H9 (cell line): ENCODE measurements around the gene REXO4. TPM values are rescaled to one million over a fixed set of nuclear protein-coding genes. Genes with fewer than 3 reads are reported as not detected.

Experiments
- DNase-seq: peaks from one replicate; pipeline ENCODE4 v3.0.0-alpha.2; 2017
- H2AFZ ChIP-seq: one replicate; pipeline ENCODE4 v1.6.1; 2013; ENCODE audit warnings: mild to moderate bottlenecking, low read length, control low read depth, moderate library complexity
- H2AK5ac ChIP-seq: 2 replicates; pipeline ENCODE4 v1.6.1; 2013; ENCODE audit warnings: low read length, control low read depth, mixed read lengths; ENCODE audit not compliant: insufficient read length
- H2BK120ac ChIP-seq: one replicate; pipeline ENCODE4 v1.6.1; 2013; ENCODE audit warnings: low read depth, mild to moderate bottlenecking, low read length, control low read depth, inconsistent platforms; ENCODE audit not compliant: poor library complexity, severe bottlenecking
- H2BK12ac ChIP-seq: 2 replicates; pipeline ENCODE4 v1.6.1; 2013; ENCODE audit warnings: low read length, control low read depth, mixed read lengths, low read depth; ENCODE audit not compliant: insufficient read length
- H2BK15ac ChIP-seq: 2 replicates; pipeline ENCODE4 v1.6.1; 2013; ENCODE audit warnings: low read depth, low read length, control low read depth
- H2BK20ac ChIP-seq: one replicate; pipeline ENCODE4 v1.6.1; 2013; ENCODE audit warnings: low read depth, mild to moderate bottlenecking, low read length, control low read depth, inconsistent platforms; ENCODE audit not compliant: poor library complexity, severe bottlenecking
- H2BK5ac ChIP-seq: 2 replicates; pipeline ENCODE4 v1.6.1; 2013; ENCODE audit warnings: low read length, control low read depth, mixed read lengths; ENCODE audit not compliant: insufficient read length
- H3K14ac ChIP-seq: 2 replicates; pipeline ENCODE4 v1.6.1; 2013; ENCODE audit warnings: low read length, control low read depth; ENCODE audit not compliant: insufficient read depth
- H3K18ac ChIP-seq: 2 replicates; pipeline ENCODE4 v1.6.1; 2013; ENCODE audit warnings: low read depth, mild to moderate bottlenecking, mixed read lengths, low read length, control low read depth; ENCODE audit not compliant: insufficient read length
- H3K23ac ChIP-seq: 2 replicates; pipeline ENCODE4 v1.6.1; 2013; ENCODE audit warnings: low read length, control low read depth, mixed read lengths, low read depth; ENCODE audit not compliant: insufficient read length
- H3K23me2 ChIP-seq: 2 replicates; pipeline ENCODE4 v1.6.1; 2013; ENCODE audit warnings: low read depth, mild to moderate bottlenecking, mixed read lengths, low read length, control low read depth; ENCODE audit not compliant: insufficient read length, poor library complexity, severe bottlenecking
- H3K27ac ChIP-seq: 2 replicates; pipeline ENCODE4 v1.5.1; 2013; ENCODE audit warnings: low read length, control low read depth, mixed read lengths, low read depth; ENCODE audit not compliant: insufficient read length
- H3K27me3 ChIP-seq: 2 replicates; pipeline ENCODE4 v1.6.1; 2013; ENCODE audit warnings: low read length, control low read depth, inconsistent platforms; ENCODE audit not compliant: insufficient read depth
- H3K4ac ChIP-seq: 2 replicates; pipeline ENCODE4 v1.6.1; 2013; ENCODE audit warnings: low read depth, mild to moderate bottlenecking, control low read depth, inconsistent platforms, low read length, moderate library complexity
- H3K4me1 ChIP-seq: 2 replicates; pipeline ENCODE4 v1.6.1; 2013; ENCODE audit warnings: low read length, control low read depth, inconsistent platforms; ENCODE audit not compliant: insufficient read depth
- H3K4me2 ChIP-seq: 2 replicates; pipeline ENCODE4 v1.6.1; 2013; ENCODE audit warnings: low read length, control low read depth, mixed read lengths; ENCODE audit not compliant: insufficient read length, insufficient read depth
- H3K56ac ChIP-seq: 2 replicates; pipeline ENCODE4 v1.6.1; 2013; ENCODE audit warnings: low read depth, mild to moderate bottlenecking, mixed read lengths, low read length, control low read depth; ENCODE audit not compliant: insufficient read length
- H3K79me1 ChIP-seq: 2 replicates; pipeline ENCODE4 v1.6.1; 2013; ENCODE audit warnings: low read depth, mild to moderate bottlenecking, moderate library complexity, low read length, control low read depth, inconsistent platforms; ENCODE audit not compliant: insufficient read depth, poor library complexity, severe bottlenecking
- H3K79me2 ChIP-seq: 2 replicates; pipeline ENCODE4 v1.6.1; 2013; ENCODE audit warnings: low read length, control low read depth, inconsistent platforms; ENCODE audit not compliant: insufficient read depth
- H3K9ac ChIP-seq: 2 replicates; pipeline ENCODE4 v1.6.1; 2013; ENCODE audit warnings: low read length, control low read depth, mixed read lengths; ENCODE audit not compliant: insufficient read length; ENCODE audit errors: extremely low read depth
- H3K9me3 ChIP-seq: one replicate; pipeline ENCODE4 v1.6.1; 2013; ENCODE audit warnings: low read depth, low read length, inconsistent platforms; ENCODE audit not compliant: control insufficient read depth
- H3T11ph ChIP-seq: one replicate; pipeline ENCODE4 v1.6.1; 2013; ENCODE audit warnings: mild to moderate bottlenecking, low read length, control low read depth, inconsistent platforms
- H4K20me1 ChIP-seq: one replicate; pipeline ENCODE4 v1.6.1; 2013; ENCODE audit not compliant: control insufficient read depth, insufficient read length, insufficient read depth
- H4K5ac ChIP-seq: 2 replicates; pipeline ENCODE4 v1.6.1; 2013; ENCODE audit warnings: low read depth, mild to moderate bottlenecking, mixed read lengths, low read length, control low read depth; ENCODE audit not compliant: insufficient read length
- H4K8ac ChIP-seq: replicated peaks from 2 replicates; pipeline ENCODE4 v1.6.1; 2013; ENCODE audit warnings: low read length, control low read depth, mixed read lengths, low read depth; ENCODE audit not compliant: insufficient read length
- H4K91ac ChIP-seq: 2 replicates; pipeline ENCODE4 v1.6.1; 2013; ENCODE audit warnings: low read depth, mild to moderate bottlenecking, moderate library complexity, mixed read lengths, low read length, control low read depth; ENCODE audit not compliant: insufficient read length
- H3K27ac Mint-ChIP-seq, 3 experiments: 2 replicates in 2 of 3; 3 replicates in 1 of 3; pipeline ENCODE4 v1.8.0; 2020 to 2021; ENCODE audit warnings: mixed read lengths in 3 of 3, mild to moderate bottlenecking in 1 of 3, moderate library complexity in 1 of 3
- H3K27me3 Mint-ChIP-seq: 2 replicates; pipeline ENCODE4 v1.8.0; 2021; ENCODE audit warnings: low read depth, mild to moderate bottlenecking, moderate library complexity, mixed read lengths
- H3K36me3 Mint-ChIP-seq, 3 experiments: 2 replicates in 2 of 3; 3 replicates in 1 of 3; pipeline ENCODE4 v1.8.0; 2020 to 2021; ENCODE audit warnings: low read depth in 3 of 3, mixed read lengths in 3 of 3; ENCODE audit not compliant: insufficient read depth in 1 of 3
- H3K4me1 Mint-ChIP-seq, 2 experiments: 2 replicates each; pipeline ENCODE4 v1.8.0; 2020; ENCODE audit warnings: mixed read lengths in 2 of 2
- H3K4me3 Mint-ChIP-seq, 2 experiments: 2 replicates in 1 of 2; 3 replicates in 1 of 2; pipeline ENCODE4 v1.8.0; 2020 to 2021; ENCODE audit warnings: mild to moderate bottlenecking in 2 of 2, mixed read lengths in 2 of 2, moderate library complexity in 1 of 2
- H3K9me3 Mint-ChIP-seq, 2 experiments: 2 replicates in 1 of 2; 3 replicates in 1 of 2; pipeline ENCODE4 v1.8.0; 2020; ENCODE audit warnings: mild to moderate bottlenecking in 2 of 2, mixed read lengths in 2 of 2, moderate library complexity in 1 of 2
- WGBS: extraction: QIAGEN DNeasy Blood & Tissue Kit; methylation state at CpG from one replicate; pipeline ENCODE4 v1.1.7; 2013; ENCODE audit warnings: missing lambda C conversion rate, low lambda C conversion rate, mixed read lengths; ENCODE audit not compliant: insufficient read length; ENCODE audit errors: extremely low coverage; 5-methylcytosine and 5-hydroxymethylcytosine counted together
- total RNA-seq: library from RNA; stranded (reverse); gene quantifications from 2 replicates; pipeline ENCODE4 v1.2.1, GENCODE V29; 2021
- TF ChIP-seq, protein P1 (sequence below): fragments of 200-600 bp; sonication (generic); conservative IDR thresholded peaks from 3 replicates; pipeline ENCODE4 v1.8.0; 2021; ENCODE audit warnings: antibody characterized with exemption, mild to moderate bottlenecking

The REXO4 gene
- total RNA-seq, 1 experiment from 2014 or later, result 35.2 TPM

- Histone ChIP-seq H3K9ac (no peak overlapping the region), H3K23ac (no peak overlapping the region), H3K4me1 (no peaks in the 10 kb centered on the region), H3K56ac (no peak overlapping the region), H3K23me2 (peaks cover 7% of the 10 kb centered on the region), H3K4me2 (peak overlapping the region; percentile 26), H2AK5ac (no peak overlapping the region), H4K20me1 (no peaks in the 10 kb centered on the region), H4K5ac (no peak overlapping the region), H3K79me2 (no peaks in the 10 kb centered on the region), H2BK12ac (no peak overlapping the region), H2BK20ac (no peak overlapping the region), H2BK5ac (no peak overlapping the region), H3K18ac (no peak overlapping the region), H3K14ac (no peak overlapping the region), H2BK120ac (no peak overlapping the region), H4K8ac (no peak overlapping the region), H2AFZ (no peak overlapping the region), H3K4ac (no peak overlapping the region), H3K27ac (no peak overlapping the region), H3K9me3 (no peaks in the 10 kb centered on the region), H3K79me1 (no peaks in the 10 kb centered on the region), H4K91ac (no peak overlapping the region), H2BK15ac (no peak overlapping the region), H3K27me3 (peaks cover 2% of the 10 kb centered on the region; the same call in 1 of the 2 replicates), H3T11ph (no peak overlapping the region)
- DNase-seq, result no peak
- TF ChIP-seq, protein P1, sequence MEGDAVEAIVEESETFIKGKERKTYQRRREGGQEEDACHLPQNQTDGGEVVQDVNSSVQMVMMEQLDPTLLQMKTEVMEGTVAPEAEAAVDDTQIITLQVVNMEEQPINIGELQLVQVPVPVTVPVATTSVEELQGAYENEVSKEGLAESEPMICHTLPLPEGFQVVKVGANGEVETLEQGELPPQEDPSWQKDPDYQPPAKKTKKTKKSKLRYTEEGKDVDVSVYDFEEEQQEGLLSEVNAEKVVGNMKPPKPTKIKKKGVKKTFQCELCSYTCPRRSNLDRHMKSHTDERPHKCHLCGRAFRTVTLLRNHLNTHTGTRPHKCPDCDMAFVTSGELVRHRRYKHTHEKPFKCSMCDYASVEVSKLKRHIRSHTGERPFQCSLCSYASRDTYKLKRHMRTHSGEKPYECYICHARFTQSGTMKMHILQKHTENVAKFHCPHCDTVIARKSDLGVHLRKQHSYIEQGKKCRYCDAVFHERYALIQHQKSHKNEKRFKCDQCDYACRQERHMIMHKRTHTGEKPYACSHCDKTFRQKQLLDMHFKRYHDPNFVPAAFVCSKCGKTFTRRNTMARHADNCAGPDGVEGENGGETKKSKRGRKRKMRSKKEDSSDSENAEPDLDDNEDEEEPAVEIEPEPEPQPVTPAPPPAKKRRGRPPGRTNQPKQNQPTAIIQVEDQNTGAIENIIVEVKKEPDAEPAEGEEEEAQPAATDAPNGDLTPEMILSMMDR, result no peak
- H3K4me1 Mint-ChIP-seq, result peaks cover 7% of the 10 kb centered on the region in 2 experiments; a peak in 3 of 4 replicates
- WGBS, result no CpG with 5 or more reads among the region's 10 CpGs
- peaks cover 4 to 7% of the 10 kb centered on the region in 2 experiments; a peak in 4 of 5 replicates for H3K9me3 Mint-ChIP-seq
- H3K4me3 Mint-ChIP-seq, result peak overlapping the region; percentile 67 to 86
- no peak overlapping the region for H3K27ac Mint-ChIP-seq
- peaks cover 0 to 12% (median 7%) of the 10 kb centered on the region in 3 experiments; a peak in 6 of 7 replicates for H3K36me3 Mint-ChIP-seq
- H3K27me3 Mint-ChIP-seq, result peaks cover 24% of the 10 kb centered on the region
These were observed 10.0 kb upstream of the REXO4 start for GRCh38 chr9:133427658-133428348.
